Fibroblast of villous mesenchyme (primary cell): ENCODE measurements around the gene ATP23. TPM values are rescaled to one million over a fixed set of nuclear protein-coding genes. Genes with fewer than 3 reads are reported as not detected.

Source experiments
- DNase-seq: peaks from one replicate; pipeline ENCODE4 v3.0.0-alpha.2; 2010; ENCODE audit warnings: low read depth
- H3K4me3 ChIP-seq: 2 replicates; pipeline ENCODE4 v1.5.1; 2011; ENCODE audit warnings: low read depth, mild to moderate bottlenecking, low read length
- total RNA-seq: library from RNA; depleted of rRNA; stranded (reverse); fragments of >200 nt; gene quantifications from 2 replicates; pipeline ENCODE4 v1.2.3, GENCODE V29; 2012
- TF ChIP-seq, protein P1 (sequence below): IDR thresholded peaks from 2 replicates; pipeline ENCODE4 v1.5.1; 2012; ENCODE audit warnings: low read depth, mild to moderate bottlenecking, low read length; ENCODE audit not compliant: insufficient read depth

Gene ATP23
- total RNA-seq, 1 donor, result 9.9 TPM

DNA sequence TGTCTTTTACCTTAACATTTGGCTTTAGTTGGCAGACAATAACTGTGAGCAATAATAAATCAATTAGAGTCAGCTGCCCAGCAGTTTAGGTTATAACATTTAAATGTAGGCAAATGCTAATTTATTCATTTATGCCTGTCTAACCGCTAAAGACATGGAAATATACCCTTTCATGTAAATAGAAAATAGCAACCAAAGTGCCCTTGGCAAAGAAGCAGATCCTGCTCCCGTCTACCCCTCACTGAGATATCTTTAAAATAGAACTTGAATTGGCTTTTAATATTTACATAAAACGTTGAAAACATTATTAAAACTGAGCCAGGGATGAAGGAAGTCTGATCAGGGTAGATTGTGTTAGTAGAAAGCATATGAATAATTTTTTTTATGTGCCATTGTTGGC is 67.3 kb downstream of the ATP23 start:
- H3K4me3 ChIP-seq, result no peak overlapping the region
- TF ChIP-seq, protein P1, sequence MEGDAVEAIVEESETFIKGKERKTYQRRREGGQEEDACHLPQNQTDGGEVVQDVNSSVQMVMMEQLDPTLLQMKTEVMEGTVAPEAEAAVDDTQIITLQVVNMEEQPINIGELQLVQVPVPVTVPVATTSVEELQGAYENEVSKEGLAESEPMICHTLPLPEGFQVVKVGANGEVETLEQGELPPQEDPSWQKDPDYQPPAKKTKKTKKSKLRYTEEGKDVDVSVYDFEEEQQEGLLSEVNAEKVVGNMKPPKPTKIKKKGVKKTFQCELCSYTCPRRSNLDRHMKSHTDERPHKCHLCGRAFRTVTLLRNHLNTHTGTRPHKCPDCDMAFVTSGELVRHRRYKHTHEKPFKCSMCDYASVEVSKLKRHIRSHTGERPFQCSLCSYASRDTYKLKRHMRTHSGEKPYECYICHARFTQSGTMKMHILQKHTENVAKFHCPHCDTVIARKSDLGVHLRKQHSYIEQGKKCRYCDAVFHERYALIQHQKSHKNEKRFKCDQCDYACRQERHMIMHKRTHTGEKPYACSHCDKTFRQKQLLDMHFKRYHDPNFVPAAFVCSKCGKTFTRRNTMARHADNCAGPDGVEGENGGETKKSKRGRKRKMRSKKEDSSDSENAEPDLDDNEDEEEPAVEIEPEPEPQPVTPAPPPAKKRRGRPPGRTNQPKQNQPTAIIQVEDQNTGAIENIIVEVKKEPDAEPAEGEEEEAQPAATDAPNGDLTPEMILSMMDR, result no peak
- no peak for DNase-seq

Other genes with a start within 250 kb of the ATP23 start
- 95.3 and 98.0 TPM in 2 replicates for gene OS9, start 247.4 kb upstream of the ATP23 start, total RNA-seq
- gene AGAP2, start 202.8 kb upstream of the ATP23 start, total RNA-seq, result 0.32 and 0.43 TPM in 2 replicates
- gene TSPAN31, start 196.5 kb upstream of the ATP23 start, total RNA-seq, result 39.9 and 62.2 TPM in 2 replicates
- 226 and 299 TPM in 2 replicates for gene CDK4, start 189.3 kb upstream of the ATP23 start, total RNA-seq
- gene MARCHF9, start 186.5 kb upstream of the ATP23 start, total RNA-seq, result 2.6 and 3.5 TPM in 2 replicates
- gene CYP27B1, start 174.5 kb upstream of the ATP23 start, total RNA-seq, result 0.97 and 3.0 TPM in 2 replicates
- gene METTL1, start 169.5 kb upstream of the ATP23 start, total RNA-seq, result 5.2 and 7.4 TPM in 2 replicates
- gene EEF1AKMT3, start 169.0 kb upstream of the ATP23 start, total RNA-seq, result 6.9 and 8.1 TPM in 2 replicates
- 19.0 and 25.5 TPM in 2 replicates for gene TSFM, start 158.8 kb upstream of the ATP23 start, total RNA-seq
- 2.9 and 4.3 TPM in 2 replicates for gene AVIL, start 122.8 kb upstream of the ATP23 start, total RNA-seq
- gene CTDSP2, start 94.8 kb upstream of the ATP23 start, total RNA-seq, result 64.8 and 76.0 TPM in 2 replicates